Spleen (tissue), 7 donors: ENCODE data around the gene PODNL1.

Experiments
- POLR2A ChIP-seq, 3 donors: fragments of 450-650 bp; IDR thresholded peaks; one replicate each; pipeline ENCODE4 v1.5.1; 2017; ENCODE audit warnings: antibody characterized with exemption in 3 of 3, mild to moderate bottlenecking in 1 of 3
- POLR2AphosphoS5 ChIP-seq, 3 donors: sonication (generic); formaldehyde crosslinking; IDR thresholded peaks; one replicate each; pipeline ENCODE4 v1.5.1; 2017; ENCODE audit warnings: antibody characterized with exemption in 3 of 3
- TF ChIP-seq, protein P1 (sequence below), 11 experiments: fragments of 200-600 bp in 7 of 11; fragments of 450-650 bp in 4 of 11; sonication (generic) in 4 of 11; IDR thresholded peaks in 8 of 11; conservative IDR thresholded peaks in 3 of 11; 1 replicate in 7 of 11; 2 replicates in 4 of 11; pipeline versions ENCODE4 v1.4.0 to v1.8.0; 2016 to 2021; ENCODE audit warnings: antibody characterized with exemption in 11 of 11, inconsistent platforms in 4 of 11, mild to moderate bottlenecking in 1 of 11
- donor health status: DM: no; HTN: no; CAD: no; lungs with moderate emphysema.
- donor health status: DM: no; HTN: no; CAD: no.
- donor health status: DM: no; HTN: no; CAD: no.

DNA sequence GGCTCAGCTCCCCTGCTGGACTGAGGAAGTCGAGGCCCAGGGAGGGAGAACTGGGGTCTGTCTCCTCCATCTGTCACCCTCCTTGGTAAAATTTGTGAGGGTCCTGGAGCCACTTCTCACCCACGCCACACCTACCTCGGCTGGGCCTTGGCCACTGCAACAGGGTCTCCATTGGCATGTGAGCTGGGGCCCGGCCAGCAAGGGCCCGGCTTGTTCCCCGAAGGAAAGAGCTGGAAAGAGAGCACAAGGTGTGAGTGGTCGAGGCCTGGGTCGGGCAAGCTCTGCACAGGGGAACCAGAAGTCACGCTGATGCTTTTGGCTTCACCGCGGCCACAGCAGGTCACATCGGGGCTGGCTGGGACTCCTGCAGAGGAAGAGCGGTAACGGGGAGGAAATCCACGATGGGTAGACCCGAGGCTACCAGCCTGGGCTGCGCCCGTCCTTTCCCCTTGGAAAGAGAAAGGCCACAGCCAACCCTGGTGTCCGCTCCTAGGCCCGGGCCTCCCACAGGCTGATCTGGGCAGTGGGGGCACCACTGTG, 52.3 kb downstream of the PODNL1 start:
- TF ChIP-seq POLR2A (IDR thresholded peaks at IDR 0.05) (no peak), POLR2AphosphoS5 (IDR thresholded peaks at IDR 0.05) (no peak)
- TF ChIP-seq, protein P1, sequence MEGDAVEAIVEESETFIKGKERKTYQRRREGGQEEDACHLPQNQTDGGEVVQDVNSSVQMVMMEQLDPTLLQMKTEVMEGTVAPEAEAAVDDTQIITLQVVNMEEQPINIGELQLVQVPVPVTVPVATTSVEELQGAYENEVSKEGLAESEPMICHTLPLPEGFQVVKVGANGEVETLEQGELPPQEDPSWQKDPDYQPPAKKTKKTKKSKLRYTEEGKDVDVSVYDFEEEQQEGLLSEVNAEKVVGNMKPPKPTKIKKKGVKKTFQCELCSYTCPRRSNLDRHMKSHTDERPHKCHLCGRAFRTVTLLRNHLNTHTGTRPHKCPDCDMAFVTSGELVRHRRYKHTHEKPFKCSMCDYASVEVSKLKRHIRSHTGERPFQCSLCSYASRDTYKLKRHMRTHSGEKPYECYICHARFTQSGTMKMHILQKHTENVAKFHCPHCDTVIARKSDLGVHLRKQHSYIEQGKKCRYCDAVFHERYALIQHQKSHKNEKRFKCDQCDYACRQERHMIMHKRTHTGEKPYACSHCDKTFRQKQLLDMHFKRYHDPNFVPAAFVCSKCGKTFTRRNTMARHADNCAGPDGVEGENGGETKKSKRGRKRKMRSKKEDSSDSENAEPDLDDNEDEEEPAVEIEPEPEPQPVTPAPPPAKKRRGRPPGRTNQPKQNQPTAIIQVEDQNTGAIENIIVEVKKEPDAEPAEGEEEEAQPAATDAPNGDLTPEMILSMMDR (IDR thresholded peaks at IDR 0.05 in 8 of 11, conservative IDR thresholded peaks at IDR 0.05 in 3 of 11), result no peak
